Measurements from ENCODE around the gene NTPCR. TPM values are rescaled to one million over a fixed set of nuclear protein-coding genes. Genes with fewer than 3 reads are reported as not detected.

The NTPCR gene
- total RNA-seq, 1 donor from 2014 or later = 51.0 TPM

- no peak overlapping the region for H3K4me3 ChIP-seq (ENCODE audit: low read depth, low read length)
- H3K36me3 ChIP-seq (ENCODE audit: control insufficient read depth, insufficient read depth, low read length) = no peaks in the 10 kb centered on the region
- DNase-seq (ENCODE audit: low read depth) = no peak
- TF ChIP-seq CTCF (IDR thresholded peaks at IDR 0.05; ENCODE audit: insufficient read depth, low read length, poor library complexity, severe bottlenecking) = no peak
- no peaks in the 10 kb centered on the region for H3K27me3 ChIP-seq (ENCODE audit: control insufficient read depth, insufficient read depth, low read length)
These were observed 17.7 kb upstream of the NTPCR start for GRCh38 chr1:232932486-232933425.

GRCh38 chr1:232936941-232937340 lies 13.5 kb upstream of the NTPCR start:
- TF ChIP-seq CTCF (IDR thresholded peaks at IDR 0.05; ENCODE audit: insufficient read depth, low read length, poor library complexity, severe bottlenecking) = no peak
- DNase-seq (ENCODE audit: low read depth) = no peak
- Histone ChIP-seq H3K27me3 (ENCODE audit: control insufficient read depth, insufficient read depth, low read length) (no peaks in the 10 kb centered on the region), H3K36me3 (ENCODE audit: control insufficient read depth, insufficient read depth, low read length) (no peaks in the 10 kb centered on the region), H3K4me3 (ENCODE audit: low read depth, low read length) (no peak overlapping the region)

GRCh38 chr1:232937741-232938375 lies 12.6 kb upstream of the NTPCR start:
- H3K27me3 ChIP-seq (ENCODE audit: control insufficient read depth, insufficient read depth, low read length) = no peaks in the 10 kb centered on the region
- TF ChIP-seq CTCF (IDR thresholded peaks at IDR 0.05; ENCODE audit: insufficient read depth, low read length, poor library complexity, severe bottlenecking) = no peak
- no peaks in the 10 kb centered on the region for H3K36me3 ChIP-seq (ENCODE audit: control insufficient read depth, insufficient read depth, low read length)
- no peak overlapping the region for H3K4me3 ChIP-seq (ENCODE audit: low read depth, low read length)
- DNase-seq (ENCODE audit: low read depth) = no peak

- DNase-seq (ENCODE audit: low read depth) = no peak
These were observed 11.5 kb upstream of the NTPCR start for GRCh38 chr1:232938926-232939325.

GRCh38 chr1:232939748-232940147 lies 10.7 kb upstream of the NTPCR start:
- DNase-seq (ENCODE audit: low read depth) = no peak
- TF ChIP-seq CTCF (IDR thresholded peaks at IDR 0.05; ENCODE audit: insufficient read depth, low read length, poor library complexity, severe bottlenecking) = no peak
- Histone ChIP-seq H3K27me3 (ENCODE audit: control insufficient read depth, insufficient read depth, low read length) (no peaks in the 10 kb centered on the region), H3K36me3 (ENCODE audit: control insufficient read depth, insufficient read depth, low read length) (no peaks in the 10 kb centered on the region), H3K4me3 (ENCODE audit: low read depth, low read length) (no peak overlapping the region)

More at GRCh38 chr1:232938926-232939325, 11.5 kb upstream of the NTPCR start:
- Histone ChIP-seq H3K4me3 (ENCODE audit: low read depth, low read length) (no peak overlapping the region), H3K27me3 (ENCODE audit: control insufficient read depth, insufficient read depth, low read length) (no peaks in the 10 kb centered on the region), H3K36me3 (ENCODE audit: control insufficient read depth, insufficient read depth, low read length) (no peaks in the 10 kb centered on the region)
- no peak for TF ChIP-seq CTCF (IDR thresholded peaks at IDR 0.05; ENCODE audit: insufficient read depth, low read length, poor library complexity, severe bottlenecking)
